GM19455 (cell line): ENCODE measurements around the gene THAP10.
"Not testable (repeated sequence)": the region's sequence is repeated elsewhere in the genome, so short reads cannot be mapped to it uniquely, and the experiment has no call there.

ENCODE experiments used
- ATAC-seq: cut with Tn5 transposase; IDR thresholded peaks from one replicate; pipeline ENCODE4 v1.9.1; 2021; ENCODE audit not compliant: unreplicated experiment

The THAP10 gene

DNA sequence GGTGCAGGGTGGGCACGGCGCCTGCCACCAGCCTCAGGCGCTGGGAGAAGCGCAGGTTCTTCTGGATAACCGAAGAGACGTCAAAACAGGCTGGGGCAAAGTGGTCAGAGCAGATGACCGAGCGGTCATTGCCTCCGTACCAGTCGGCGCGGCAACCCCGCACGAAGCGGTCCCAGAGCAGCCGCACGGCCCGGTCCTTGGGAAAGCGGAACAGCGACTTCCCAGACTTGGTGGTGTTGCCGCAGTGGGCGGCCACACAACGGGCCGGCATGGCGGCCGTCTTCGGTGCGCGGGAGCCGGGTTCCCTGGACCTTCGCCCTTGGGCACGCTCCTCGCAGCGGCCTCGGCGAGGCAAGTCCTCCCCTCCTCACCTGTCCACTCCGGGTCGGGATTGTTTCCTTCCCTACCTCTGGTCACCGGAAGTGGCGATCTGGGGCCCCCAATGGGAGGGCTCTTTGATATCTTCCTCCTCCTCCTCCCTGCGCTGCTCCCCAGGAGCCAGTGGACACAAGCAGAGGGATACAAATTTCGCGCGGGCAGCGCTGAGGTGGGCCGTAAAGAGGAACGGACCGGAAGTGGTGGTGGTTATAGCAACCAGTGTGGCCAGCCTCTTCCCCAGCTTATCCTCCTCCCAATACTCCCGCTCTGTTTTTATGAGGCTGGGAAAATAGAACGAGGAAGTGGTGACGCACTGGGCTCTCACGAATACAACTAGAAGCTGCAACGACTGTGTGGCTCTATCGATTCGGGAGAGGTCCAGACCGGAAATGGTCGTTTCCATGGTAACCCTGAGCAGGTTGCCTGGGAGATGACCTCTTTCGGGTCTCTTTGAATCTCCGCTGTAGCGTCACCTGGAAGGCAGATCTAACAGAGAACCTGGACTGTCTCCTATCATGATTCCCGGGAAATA lies at the start of gene THAP10, which contains the start of gene LRRC49:
TSS of gene THAP10 (minus strand) at position 432 of the 910 bp plus-strand sequence. CDS start at position 271, 161 bp downstream.
TSS of gene LRRC49 (plus strand) at position 825 of the 910 bp plus-strand sequence. CDS start at position 894, 69 bp downstream.
- ATAC-seq: peak; percentile 79

DNA sequence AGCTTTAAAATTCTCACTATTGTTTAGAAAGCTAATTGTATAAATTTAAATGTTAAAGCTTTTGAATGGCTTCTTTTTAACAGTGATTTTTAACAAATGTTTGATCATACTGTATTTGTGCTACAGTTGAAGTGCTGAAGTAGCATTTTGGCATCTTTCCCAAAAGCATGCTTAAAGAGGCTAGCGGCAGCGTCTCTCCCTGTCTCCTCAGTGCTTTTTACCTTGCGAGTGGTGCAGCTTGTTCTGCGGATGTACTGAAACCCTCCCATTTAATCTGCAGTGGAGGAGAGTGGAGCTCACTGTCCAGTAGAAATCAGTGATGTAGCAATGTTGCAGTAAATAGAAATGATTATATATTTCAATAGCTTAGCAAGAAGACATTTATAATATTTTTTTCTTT lies 44.1 kb upstream of the THAP10 start:
- ATAC-seq: no peak

DNA sequence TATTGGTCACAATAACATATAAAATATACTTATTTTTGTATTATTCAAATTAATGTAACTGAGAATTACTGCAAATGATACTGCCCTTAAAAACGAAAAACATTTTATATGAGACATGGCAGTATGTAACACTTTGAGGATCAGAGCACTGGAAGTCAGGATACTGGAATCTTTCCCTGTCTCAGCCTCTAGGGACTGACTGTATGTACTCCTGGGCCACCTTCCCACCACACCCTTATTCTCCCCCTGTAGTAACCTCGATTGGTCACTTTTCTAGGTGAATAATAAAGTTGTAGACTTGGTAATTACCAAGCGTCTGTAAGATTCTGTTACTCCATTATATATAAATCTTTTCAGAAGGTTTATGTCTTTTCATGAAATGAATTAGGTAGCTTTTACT lies 43.4 kb upstream of the THAP10 start:
- no peak for ATAC-seq

DNA sequence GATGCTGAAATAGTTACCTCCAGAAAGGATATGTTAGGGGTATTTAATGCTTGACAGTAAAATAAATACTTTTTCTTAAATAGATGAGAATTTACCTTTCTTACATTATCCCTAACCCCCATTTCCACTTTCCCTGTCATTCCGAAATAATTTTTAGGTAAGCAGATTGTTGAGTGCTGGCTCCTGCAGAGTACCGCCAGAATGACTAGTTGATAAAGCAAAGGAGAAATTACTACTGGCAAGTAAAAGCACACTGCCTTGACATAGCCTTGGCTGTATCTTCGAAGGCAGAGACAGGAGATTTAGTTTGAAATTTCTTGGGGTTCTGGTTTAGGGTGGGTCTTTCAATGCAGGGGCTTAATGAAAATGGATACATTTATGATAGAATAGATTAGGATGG lies 41.2 kb upstream of the THAP10 start:
- no peak for ATAC-seq

DNA sequence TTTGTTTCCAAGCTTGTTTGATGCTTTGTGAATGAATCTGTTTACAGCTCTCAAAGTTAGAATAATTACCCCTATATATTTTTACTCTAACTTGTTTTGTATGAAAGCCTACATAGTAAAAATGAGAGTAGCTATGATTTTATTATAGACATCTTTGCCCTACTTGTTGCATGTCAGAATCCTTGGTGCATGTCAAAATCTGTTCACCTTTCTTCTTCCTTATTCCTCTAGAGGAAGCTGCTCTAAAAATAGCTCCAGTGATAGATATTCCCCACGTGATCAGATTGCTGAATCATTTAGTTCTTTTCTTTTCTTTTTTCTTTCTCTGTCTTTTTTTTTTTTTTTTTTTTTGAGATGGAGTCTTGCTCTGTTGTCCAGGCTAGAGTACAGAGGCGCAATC lies 40.2 kb upstream of the THAP10 start:
- no peak for ATAC-seq

DNA sequence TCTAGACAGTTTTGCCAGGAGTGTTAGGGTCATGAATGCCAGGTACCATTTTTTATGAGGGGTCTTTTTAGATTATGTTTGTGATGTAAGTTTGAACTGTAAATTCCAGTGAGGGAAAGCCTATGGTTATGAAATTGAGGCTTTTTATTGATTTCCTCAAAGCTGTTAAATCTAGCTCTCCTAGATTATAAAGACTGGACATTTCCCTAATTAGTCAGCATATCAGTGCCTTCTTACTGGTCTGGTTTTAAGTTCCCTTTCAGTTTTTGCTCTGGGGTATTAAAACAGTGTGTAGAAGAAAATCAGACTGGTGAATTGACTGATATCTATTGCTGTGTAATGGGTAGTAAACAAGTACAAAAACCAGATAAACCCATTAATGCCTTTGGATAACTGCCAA lies 39.6 kb upstream of the THAP10 start:
- no peak for ATAC-seq

DNA sequence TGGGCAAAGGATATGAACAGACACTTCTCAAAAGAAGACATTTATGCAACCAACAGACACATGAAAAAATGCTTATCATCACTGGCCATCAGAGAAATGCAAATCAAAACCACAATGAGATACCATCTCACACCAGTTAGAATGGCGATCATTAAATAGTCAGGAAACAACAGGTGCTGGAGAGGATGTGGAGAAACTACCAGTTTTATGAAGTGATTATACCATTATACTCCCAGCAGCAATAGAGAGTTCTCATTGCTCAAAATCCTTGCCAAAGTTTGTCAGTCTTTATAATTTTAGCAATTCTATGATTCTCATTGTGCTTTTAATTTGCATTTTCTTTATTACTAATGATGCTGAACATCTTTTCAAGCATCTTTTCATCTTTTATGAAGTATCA lies 34.7 kb upstream of the THAP10 start:
- not testable (repeated sequence) for ATAC-seq

DNA sequence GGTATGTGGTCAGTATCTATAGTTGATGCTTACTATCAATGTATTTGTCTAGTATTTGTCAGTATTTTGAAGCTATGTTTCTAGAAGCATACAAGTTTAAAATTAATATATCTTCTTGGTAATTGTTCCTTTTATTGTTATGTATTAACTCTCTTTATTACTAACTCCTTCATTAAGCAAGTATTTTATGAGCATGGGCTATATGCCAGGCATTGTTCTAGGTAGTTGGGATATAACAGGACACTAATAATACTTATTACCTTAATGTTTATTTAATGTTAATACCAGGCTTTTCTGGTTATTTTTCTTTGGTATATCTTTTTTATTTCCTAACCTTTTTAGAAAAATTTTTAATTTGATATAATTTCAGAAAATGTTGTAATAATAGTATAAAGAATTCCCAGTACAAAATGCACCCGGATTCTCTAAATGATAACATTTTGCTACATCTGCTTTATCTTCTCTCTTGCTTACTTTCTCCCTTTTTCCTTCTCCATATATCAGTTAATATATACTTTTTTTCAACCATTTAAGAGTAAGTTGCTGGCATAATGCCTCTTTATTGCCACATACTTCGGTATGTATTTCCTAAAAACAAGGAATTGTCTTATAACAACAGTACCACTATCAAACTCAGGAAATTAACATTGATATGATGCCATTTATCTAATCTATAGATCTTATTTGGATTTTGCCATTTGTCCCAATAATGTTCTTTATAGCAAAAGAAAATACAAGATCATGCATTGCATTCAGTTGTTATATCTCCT lies 31.3 kb upstream of the THAP10 start:
- ATAC-seq: no peak

DNA sequence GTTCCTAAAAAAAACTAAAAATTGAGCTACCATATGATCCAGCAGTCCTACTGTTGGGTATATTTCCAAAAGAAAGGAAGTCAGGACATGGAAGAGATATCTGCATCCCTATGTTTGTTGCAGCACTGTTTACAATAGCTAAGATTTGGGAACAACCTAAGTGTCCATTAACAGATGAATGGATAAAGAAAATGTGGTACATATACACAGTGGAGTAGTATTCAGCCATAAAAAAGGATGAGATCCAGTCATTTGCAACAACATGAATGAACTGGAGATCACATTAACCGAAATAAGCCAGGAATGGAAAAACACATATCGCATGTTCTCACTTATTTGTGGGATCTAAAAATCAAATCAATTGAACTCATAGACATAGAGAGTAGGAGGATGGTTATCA lies 29.9 kb upstream of the THAP10 start:
- ATAC-seq: no peak

DNA sequence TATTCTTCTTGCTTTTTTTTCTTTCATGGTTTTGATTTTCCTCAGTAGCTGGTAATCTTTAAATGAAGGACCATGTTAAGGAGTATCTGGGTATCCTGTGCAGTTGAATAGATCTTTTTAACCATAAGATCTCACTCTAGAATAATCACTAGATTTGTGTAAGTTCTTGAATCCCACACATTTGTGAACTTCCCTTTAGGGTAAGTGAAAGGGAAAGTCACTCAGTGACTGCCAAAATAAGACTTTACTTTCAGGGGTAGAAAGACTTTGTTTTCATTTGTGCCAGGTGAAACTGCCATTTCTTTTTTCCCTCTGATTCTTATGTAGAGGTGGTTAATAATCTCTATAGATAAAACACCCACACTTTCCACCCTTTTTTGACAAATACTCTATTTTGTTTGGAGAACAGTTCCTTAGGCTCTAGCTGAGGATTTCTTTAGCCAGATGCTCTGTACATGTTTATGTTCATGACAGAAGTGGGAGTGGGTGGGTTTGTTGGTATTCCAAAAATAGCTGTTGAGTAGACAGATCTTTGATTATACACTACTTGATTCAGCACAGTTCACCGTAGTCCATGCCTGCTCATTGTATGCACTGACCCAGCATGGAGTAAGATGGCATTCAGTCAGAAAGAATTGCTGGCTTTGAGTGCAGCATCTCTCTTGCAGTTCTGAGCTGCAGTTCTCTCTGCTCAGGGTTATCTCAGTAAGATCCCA lies 28.9 kb upstream of the THAP10 start:
- ATAC-seq: no peak

DNA sequence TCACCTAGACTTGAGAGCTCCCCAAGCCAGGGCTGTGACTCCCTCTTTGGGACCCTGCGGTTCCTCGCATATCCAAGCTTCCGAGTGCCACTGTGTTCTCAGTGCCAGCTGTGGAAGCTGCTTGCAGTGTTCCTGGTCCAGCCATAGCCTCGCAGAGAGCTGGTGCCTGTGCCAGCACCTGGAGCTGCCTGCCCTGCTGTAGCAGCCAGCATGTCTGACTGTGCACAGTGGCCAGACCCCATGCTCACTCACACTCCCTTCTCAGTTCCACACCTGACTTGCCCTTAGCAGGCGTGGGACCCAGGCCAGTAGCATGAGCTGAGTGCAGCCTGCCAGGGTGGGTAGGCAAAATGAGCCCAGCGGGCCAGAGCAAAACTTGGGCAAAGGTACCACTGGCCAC lies 25.7 kb upstream of the THAP10 start:
- ATAC-seq: no peak

DNA sequence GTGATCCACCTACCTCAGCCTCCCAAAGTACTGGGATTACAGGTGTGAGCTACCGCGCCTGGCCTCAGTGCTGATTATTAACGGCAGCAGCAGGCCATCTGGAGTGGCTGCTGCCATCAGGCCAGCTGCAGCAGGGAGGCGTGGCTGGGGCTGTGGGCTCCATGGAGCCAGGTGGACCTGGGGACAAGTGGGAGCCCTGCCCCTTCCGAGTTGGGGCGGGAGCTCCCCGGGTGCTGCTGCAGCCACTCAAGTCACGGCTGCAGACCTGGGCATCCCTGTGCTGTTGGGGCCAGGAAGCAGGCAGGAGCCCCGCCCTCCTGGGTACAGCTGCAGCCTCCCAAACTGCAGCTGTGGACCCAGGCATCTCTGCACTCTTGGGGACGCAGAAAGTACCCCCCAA lies 24.3 kb upstream of the THAP10 start:
- ATAC-seq: no peak

DNA sequence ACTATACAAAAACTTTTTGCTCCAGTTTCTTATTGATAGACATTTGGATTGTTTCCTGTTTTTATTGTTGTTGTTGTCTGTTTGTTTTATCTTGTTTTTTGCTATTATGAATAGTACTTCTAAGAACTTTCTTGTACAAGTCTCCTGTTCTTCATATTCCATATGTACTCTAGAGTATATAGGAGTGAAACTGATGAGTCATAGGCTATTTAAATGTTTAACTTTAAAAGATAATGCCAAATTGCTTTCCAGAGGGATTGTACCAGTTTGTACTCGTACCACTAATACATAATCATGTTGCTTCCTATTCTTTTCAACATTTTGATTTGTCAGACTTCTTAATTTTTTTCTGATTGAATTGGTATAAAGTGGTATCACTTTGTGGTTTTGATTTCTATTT lies 20.0 kb upstream of the THAP10 start:
- ATAC-seq: no peak

DNA sequence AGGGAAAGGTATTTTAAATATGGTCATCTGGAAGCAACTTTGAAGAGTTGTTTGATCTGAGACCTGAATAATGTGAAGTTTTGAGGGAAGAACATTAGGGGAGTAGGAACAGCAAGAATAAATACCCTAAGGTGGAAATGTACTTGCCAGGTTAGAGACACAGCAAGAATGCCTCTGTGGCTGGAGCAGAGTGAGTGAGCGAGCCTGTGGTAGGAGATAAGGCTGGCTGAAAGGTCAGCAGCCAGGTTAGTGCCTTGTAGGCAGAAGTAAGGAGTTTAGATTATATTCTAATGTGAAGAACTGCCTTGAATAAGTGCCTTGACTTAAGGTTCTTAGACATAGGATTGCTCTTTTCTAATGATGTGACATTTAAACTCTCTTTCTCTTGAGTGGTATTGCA lies 18.7 kb upstream of the THAP10 start:
- no peak for ATAC-seq

DNA sequence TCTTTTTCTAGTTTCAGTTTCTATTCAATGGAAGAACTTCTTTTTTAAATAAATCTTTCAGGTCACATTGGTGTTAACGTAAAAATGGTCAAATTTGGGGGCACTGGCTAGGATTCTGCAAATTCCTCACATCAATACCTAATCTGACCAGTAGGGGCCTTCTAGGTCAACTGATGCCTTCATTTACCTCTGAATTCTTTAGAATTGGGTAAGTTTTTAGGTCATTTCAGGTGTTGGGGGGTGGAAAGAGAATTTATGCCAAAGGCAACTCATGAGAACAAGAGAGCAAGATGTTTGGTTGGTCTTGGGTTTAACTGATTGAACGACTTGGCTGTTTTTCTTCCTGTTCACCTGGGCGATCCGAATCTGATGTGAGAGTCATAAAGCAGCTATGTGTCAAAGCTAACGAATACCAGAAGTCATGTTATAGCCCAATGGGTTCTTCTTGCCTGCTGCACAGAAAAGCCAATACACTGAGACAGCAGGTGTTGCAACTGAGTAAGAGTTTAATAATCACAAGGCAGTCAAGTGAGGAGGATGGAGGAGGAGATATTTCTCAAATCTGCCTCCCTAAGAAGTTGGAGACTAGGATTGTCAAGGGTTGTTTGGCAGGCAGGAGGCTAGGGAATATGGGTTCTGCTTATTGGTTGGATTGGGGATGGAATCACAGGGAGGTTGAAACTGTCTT lies 15.7 kb upstream of the THAP10 start:
- ATAC-seq: no peak

DNA sequence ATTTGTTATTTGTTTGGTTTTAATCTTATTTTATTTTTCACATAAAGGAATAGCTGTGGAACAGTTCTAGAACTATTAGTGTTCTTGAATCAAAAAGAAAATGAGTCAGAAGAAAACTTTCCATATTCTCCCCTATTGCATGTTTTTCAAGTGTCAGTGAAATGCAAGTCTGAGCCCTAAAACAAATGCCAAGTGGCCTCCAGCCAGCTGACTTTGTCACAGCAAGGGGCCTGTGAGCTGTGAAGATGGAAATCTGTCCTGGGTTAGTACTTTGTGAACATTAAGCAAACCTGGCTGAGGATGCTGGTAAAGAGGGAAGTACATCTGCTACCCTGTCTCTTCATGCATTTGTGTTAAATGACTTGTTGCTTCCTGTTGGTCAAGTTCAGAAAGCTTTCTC lies 14.6 kb upstream of the THAP10 start:
- ATAC-seq: no peak

DNA sequence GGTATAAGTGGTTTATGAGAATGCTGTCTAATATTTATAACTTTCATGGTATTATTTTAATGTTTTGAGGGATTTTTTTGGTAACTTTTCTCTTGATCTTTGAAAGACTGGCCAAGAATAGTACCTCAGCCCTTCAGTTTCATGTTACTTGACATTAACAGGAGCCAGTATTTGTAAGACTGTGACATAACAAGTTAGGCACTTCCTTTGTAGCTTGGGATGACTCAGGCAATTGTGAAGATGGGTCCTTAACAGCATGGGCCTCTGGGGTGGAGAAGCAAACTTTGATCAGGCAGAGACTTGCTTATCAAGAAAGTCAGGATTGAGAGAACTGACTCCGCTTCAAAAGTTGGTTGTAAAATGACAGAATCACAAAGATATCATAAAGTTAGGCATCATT lies 9.9 kb upstream of the THAP10 start:
- ATAC-seq: no peak

DNA sequence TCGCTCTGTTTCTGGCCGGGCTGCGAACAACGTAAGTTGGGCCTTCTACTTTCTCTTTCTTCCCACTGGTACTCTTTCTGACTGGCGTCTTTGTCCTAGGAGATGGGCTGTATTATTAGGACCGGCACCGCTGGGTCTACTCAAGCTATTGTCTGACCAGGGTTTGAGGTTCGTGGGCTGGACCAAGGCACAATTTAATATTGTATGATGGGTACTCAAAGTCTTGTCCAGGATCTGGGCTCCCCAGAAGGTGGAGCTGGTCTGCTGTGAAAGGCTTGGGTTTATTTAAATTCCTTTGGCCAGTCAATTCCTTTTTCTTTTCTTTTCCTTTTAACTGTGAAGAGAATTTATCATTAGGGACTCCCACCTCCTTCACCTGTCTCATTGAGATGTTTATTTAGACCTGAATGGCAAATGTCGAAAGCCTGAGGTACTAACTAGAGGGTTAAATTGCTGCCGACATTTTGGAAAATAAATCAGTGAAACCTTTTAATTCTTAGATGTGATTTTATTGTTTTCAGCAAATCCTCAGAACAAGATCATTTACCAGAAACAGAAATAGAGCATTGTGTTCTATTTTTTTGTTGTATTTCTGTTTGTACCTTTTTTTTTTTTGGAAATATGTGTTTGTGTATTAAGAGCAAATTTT lies 803 bp upstream of the THAP10 start:
- peak; percentile 35 for ATAC-seq

DNA sequence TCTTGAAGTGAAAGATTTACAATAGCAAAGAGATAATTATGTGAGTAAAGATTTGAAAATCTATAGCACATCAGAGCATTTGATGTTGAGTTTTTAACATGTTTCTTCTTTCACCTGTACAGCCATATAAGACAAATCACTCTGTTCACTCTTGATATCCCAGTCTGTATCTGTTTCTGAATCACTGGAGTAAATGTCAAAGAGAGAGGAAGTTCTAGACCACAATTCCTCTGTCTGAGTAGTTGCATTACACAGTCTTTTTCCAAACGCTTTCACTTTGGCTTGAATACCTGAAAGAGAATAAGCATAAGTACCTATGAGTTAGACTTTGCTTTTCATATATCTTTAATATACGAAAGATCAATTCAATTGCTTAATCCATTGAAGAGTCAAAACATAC lies 9.9 kb downstream of the THAP10 start:
- no peak for ATAC-seq

DNA sequence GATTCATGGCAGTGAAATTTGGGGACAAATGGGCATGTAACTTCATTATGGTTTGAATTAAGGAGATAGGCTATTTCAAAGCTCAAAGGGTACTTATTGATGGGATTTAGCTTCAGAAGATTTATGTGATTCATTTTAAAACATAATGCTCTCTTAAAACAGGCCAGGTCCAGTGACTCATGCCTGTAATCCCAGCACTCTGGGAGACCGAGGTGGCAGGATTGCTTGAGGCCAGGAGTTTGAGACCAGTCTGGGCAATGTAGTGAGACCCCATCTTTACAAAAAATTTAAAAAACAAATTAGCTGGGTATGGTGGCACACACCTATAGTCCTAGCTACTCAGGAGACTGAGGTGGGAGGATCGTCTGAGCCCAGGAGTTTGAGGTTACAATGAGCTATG lies 11.5 kb downstream of the THAP10 start:
- ATAC-seq: no peak
